Stimulated activated CD8-positive, alpha-beta memory T cell treated with anti-CD3 and anti-CD28 coated beads, Interleukin-15, amount 100 ng/mL, for 4 hours (primary cell): ENCODE results near the gene SELENOS.
A peak's percentile ranks its signal among the peaks of the same experiment; 100 is the strongest.
"Not testable (repeated sequence)": the region's sequence is repeated elsewhere in the genome, so short reads cannot be mapped to it uniquely, and the experiment has no call there.

ENCODE experiments used
- DNase-seq, 2 donors: peaks; one replicate each; pipeline ENCODE4 v3.0.0-alpha.2; 2020; ENCODE audit warnings: low read depth in 2 of 2

SELENOS gene

DNA sequence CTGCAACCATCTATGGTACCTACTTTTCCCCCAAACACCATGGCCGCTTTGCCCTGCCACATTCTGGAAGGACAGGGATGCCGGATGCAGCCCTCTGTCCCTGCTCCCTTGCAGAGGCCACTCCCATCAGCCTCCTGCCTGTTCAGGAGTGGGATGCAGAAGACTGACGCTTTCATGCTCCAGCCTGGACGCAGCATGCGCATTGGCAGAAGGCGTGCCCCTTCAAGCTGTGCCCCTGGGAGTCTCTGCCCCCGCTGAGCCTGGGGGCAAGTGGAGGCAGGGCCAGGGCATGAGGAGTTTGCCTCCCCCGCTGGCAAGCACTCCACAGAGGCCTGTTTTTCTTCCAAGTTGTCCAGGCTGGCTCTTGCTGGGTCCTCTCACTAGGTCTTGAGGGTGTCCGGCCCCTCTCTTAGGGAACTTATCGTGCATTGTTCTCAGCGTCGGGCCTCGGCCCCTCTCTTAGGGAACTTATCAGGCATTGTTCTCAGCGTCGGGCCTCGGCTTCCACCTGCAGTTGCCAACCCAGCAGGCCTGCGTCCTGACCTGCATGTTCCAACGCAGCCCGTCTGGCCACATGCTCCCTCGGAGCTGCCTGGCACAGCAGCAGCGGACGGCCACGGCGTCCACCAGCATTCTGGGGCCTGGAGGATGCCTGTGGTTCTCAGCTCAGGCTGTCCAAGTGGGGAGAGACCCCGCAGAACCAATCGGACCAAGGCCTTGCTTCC, 32.3 kb upstream of the SELENOS start:
- no peak for DNase-seq

DNA sequence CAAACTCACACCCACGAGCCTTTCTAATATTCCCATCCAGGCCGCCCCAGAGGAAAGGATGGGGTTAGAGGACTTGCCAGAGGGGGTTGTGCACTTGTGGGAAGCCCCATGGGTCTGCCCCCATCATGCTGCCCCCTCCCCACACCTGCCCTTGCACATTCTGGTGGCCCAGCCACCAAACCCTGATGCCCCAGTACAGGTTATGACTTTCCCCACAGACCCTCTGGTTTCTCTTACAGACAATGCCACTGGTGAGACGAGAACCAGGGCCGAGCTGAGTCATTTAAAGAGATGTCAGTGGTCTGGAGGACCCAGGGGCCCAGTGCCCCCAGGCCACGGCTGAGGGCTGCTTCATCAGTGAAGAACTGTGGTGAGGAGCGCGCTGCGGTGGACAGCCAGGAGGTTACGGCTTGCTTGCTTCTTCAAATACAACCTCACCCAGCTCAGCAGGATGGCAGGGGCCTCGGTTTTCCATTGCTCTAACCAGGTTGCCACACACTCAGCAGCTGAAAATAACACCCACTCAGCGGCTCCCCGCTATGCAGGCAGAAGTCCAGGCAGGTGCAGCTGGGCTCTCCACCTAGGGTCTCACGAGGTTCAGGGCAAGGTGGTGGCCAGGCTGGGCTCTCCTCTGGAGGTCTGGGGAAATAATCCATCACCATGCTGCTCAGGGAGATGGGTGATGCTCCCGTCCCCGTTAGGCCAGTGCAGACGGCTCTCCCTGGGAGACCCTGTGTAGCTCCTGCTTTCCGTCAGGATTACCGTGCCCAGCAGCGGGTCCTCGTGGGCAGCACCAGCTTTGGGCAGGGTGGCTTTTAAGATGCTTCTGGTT, 31.5 kb upstream of the SELENOS start:
- no peak for DNase-seq

DNA sequence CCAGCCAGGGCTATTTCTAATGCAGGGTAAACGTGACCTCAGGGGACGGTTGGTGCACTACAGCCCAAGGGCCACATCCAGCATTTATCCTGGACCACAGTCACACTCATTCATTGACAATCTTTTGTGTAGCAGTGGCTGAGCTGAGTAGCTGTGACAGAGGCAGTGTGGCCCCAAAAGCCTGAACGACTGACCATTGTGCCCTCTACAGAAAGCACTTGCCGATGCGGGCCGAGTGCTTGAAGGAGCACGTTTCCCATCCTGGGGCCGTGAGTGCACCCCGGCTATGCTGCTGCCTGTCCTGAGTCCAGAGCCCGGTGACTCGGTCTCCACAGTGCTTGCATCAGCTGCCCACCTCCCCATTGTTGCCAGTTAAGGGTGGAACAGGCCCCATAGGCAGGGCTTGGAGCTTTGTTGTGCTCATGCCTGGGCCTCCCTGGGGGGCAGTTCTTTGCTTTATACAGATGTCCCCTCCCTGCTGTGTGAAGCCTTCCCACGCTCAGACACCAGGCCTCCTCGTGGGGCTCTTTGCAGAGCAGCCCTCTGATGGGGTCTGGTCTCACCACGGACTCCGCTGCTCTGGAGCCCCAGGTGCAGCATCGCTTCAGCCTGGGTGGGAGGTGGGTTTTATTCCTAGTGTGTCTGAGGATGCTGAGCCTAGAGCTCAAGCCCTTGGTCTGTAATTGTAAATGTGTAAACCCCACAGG, 30.8 kb upstream of the SELENOS start:
- DNase-seq, result no peak

DNA sequence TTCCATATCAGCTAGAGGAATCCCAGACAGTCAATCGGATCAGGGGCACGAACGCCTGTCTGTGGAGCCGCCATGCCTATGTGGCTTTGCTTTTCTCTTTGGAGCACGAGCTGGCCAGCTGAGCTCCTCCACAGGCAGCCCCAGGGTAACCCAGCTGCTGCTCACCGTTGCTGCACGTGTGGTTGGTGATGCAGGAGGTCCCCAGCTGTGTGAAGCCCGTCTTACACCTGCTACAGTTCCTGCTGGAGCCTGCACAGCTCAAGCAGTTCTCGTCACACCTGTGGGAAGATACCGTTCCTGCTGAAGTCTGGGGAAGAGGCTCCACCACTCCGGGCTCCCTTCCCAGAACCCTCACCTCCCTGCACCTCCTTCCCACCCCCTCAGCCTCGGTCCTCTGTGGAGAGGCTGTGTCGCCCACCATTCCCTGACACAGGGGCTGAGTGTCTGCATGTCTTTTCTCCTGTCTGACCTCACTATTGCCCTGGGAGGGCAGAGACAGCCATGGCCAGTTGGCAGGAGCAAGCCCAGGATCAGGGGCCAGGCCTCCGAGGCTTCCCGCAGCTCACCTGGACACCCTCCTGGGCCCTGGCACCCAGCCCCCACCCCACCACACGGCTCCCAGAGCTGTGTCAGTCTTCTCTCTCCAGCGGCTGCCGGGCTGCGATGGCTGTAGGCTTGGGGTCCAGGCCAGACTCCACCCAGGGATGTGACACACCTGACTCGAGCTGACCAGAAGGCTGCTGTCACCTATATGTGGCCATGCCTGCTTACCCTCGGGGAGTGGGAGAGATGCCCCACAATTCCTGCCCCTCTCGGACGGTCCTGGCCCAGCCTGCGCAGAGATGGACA, 30.0 kb upstream of the SELENOS start:
- DNase-seq, result no peak

DNA sequence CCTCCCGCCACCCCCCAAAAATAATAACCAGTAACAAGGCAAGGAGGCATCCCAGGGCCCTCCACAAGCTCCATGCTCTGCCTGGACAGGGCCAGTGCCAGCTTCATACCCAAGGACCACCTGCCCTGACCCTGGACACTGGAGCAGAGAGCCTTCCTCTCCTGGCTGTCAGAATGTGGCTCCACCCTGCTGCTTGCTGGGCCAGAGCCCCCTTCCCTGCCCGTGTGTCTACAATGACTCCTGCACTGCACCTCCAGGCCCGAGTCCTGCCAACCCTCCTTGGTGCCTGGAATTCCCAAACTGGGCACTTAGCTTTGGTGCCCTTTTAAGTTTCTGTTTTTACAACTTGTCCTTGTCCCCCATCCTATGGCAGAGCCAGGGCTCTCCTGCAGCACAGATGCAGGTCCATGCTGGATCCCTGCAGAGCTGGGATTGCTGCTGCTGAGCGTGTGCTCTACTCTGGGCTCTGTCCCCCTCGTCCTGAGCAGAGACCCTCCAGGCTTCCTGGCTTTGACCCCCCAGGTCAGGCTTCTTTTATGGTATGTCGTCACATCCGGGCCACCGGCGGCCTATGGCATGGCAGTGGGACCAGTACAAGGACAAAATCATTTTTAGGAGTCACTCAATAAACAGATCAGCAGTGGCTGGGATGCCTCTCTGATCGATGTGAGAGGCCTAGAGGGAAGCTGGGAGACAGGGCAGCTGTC, 29.2 kb upstream of the SELENOS start:
- no peak for DNase-seq

DNA sequence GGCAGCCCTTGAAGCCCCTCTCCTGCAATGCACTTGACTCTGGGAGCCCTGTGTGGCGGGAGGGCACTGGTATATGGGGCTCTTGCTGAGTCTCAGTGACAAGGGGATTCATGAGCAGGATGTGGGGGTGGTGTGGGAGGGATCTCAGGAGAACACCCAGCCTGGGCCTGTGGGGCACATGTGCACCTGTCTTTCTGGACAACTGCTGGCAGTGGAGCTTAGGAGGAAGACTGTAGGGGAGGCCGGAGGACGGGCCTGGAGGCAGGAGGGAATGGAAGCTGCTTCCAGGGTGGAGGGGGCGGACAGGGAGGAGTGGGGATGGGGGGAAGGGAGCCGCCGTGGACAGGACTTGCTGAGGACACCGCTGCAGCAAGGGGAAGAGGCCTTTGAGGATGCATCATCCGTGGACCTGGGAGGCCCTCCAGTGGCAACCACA, 28.6 kb upstream of the SELENOS start:
- no peak for DNase-seq

DNA sequence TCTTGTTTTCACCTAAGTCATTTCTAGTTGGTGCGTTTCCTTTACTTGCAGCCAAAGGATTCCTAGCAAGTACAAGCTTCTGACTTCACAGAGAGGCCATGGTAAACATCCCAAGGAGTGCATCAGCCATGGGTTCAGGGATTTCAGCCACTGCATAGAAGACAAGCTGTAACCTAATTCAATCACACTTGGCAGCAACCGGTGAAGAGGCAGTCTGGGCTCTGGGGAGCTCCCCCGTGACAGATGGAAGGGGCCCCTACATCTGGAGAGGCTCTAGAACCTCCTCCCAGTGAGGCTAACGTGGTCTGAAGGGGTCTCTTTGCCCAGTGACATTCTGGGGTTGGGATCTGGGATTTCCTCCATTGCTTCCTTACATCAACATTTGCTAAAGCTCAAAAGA, 26.1 kb upstream of the SELENOS start:
- no peak for DNase-seq

DNA sequence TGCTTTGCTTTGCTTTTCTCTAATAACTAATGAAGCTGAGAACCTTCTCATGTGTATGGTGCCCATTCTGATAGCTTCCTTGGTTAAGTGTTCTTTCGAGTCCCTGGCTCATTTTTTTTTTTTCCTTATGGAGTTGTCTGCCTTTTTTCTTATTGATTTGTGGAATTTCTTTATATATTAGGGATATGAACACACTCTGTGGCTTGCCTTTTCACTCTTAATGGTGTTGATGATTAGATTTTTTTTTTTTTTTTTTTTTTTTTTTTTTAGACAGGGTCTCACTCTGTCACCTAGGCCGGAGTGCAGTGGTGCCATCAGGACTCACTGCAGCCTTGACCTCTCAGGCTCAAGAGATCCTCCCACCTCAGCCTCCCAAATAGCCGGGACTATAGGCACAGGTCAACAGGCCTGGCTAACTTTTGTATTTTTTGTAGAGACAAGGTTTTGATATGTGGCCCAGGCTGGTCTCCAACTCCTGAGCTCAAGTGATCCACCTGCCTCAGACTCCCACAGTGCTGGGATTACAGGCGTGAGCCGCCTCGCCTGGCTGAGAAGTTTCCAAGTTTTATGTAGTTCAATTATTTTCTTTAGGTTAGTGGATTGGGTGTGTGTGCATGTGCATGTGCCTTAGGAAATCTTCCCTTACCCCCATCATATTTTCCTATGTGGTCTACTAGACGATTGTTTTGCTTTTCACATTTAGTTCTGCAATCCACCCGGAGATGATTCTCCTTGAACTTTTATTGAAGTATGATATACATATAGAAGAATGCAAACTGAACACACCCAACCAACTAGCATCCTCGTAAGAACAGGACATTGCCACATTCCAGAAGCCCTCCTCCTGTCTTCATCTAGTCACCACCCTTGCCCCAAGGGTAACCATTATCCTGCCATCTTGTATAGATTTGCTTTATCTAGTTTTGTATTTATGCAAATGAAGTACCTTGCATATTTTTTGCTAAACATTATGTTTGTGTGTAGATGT, 19.4 kb upstream of the SELENOS start:
- no peak for DNase-seq

DNA sequence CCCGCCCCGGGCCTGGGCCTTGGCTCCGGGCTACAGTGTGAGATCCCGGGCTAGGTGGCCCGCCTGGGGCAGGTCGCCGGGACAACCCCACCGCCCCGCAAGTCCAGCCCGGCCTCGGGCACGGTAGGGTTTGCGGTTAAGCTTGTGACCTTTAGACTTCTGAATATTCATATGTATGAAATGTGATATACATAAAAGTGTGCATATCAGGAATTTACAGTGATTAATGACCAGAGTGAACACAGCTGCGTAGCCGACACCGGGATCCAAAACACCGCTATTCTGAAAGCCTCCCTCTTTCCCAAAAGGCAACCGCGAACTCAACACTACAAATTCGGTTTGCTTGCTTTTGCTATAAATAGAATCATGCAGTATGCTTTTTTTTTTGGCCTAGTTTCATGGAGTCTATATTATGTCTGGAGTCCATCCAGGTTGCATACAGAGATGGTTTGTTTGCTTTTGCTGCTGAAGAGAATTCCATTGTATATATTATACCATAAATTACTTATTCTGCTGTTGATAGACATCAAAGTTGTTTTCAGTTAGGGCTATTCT, 18.4 kb upstream of the SELENOS start:
- DNase-seq, result no peak

DNA sequence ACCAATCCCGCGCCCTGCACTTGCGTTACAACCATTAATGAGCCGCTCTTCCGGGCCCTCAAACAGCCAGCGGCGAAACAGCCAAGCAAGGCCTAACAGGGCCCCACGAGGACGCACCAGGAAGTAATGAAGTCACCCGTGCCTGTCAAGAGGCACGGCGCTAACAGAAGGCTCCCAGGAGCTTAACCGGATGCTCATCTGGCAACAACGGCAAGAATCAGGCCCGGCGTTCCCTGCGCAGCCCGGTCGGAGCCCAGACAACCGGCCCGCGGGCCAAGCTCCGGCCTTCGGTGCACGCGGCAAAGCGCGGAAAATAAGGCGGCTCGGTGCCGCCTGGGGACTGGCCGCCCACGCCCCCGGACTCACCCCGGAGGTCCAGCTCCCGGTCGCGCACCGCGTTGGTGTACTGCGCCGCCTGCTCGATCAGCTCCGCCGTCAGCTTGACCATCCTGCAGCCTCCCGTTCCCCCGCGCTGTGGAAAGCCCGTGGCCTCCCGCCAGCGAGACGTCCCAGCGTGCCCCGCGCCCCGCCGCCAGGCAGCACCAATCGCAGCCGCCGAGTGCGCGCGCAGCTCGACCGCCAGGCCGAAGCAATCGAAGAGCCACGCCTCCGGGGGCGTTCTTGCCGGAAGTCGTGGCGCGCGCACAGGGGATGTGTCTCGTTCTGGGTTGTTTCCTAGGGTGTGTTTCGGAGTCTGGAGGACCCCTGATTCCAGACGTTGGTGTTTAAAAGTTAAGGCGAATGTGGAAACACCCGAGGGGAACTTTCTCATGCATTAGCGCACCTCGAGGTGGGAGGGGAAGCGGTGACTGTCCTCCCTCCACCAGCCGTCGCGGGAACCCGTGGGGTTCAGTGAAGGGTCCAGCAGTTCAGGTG, 17.7 kb upstream of the SELENOS start, which contains the start of gene SNRPA1:
Gene SNRPA1 (minus strand): TSS at position 518 of the 876 bp plus-strand sequence. CDS start 70 bp downstream, at position 448.
- DNase-seq, result peak; percentile 92 to 94

DNA sequence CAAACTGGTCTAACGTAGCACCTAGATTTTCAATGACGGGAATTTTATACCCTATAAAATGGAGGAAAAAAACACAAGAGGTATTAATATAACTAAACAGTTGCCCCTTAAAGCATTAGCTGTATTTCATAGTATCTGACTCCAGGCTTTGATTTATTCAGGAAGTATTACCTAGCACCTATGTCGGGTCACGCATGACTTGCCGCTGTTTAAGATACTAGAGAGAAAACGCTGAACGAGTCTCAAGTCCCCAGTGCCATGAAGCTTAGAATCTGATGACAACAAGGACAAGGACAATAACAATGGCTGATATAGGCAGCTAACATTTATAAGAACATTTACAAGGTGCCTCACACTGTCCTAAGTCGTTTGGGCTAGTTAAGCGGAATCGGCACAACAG, 15.8 kb upstream of the SELENOS start:
- DNase-seq, result no peak

DNA sequence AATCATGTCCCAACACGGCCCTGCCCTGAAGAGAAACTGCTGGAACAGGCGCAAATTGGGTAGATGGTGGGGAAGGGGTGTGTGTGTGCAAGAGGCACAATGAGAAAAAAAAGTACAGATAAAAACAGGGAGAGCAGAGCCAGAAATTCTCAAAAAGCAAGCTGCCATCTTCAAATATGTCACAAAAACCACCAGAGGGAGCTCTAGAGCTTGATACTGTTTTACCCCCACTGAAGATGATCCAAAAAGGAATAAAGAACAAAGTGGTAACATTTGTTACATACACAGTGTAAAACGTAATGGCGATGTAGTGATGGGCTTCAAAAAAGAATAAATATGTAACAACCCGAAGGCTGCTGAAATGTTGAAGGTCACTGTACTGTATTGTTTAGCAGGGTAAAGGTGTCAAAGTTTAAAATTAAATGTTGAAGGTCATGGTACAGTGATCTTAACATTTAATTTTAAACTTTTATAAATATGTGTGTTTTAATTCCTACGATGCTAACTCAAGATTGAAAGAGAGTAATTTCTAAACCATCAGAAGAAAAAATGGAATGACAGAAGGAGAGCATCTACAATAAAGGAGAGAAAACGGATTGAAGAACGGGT, 11.7 kb upstream of the SELENOS start:
- no peak for DNase-seq

DNA sequence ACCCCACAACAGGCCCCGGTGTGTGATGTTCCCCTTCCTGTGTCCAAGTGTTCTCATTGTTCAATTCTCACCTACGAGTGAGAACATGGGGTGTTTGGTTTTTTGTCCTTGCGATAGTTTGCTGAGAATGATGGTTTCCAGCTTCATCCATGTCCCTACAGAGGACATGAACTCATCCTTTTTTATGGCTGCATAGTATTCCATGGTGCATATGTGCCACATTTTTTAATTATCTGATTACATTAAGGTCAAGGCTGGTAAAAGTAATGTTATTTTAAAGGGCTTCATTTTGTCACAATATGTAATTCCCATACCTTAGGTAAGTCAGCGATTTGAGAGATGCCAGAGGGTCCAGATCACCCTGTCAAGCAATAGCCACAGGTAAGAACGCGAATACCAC, 10.1 kb upstream of the SELENOS start:
- not testable (repeated sequence) for DNase-seq

DNA sequence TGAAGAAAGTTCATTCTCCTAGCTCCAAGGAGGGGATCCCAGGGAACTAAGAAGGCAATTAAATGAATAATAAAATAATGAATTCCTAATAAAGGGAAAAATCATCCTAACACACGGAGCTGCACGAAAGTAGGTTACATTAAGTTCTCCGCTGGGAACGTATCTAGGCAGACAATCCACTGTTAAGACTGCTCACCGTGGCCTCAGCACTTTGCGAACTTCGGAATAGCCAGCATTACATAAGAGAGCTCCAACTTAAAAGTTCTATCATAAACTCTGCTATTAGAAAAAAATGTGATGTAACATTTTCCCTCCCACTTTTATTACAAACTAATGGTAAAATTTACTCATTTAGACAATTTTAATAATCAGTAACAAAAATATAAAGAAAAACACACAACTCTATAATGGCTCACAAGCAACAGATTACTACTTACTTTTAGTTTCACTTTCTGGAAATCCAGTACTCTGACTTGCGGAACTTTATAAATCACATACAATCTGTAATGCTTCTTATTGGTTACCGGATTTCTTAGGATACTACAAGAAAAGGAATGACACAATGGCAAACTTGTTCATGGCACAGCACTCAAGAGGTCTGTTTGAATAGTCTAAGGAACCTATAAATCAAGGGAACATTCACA, 9.3 kb upstream of the SELENOS start:
- DNase-seq, result no peak

DNA sequence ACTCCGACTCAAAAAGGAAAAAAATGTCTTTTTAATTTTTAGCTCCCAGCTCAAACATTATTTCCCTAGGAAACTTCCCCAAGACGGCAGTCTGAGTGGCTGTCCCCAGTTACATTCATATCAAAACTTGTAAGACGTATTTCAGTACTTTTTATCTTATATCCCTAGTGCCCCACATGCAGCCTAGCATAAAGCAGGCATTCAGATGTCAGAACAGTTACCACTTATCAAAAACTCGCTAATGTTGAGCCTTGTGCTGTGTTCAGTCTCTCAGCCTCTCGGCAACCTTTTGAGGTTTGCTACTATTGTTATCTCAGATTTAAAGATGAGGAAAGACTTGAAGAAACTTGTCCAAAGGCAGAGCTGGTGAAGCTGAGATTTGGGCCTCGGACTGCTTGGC, 6.6 kb upstream of the SELENOS start:
- no peak for DNase-seq

DNA sequence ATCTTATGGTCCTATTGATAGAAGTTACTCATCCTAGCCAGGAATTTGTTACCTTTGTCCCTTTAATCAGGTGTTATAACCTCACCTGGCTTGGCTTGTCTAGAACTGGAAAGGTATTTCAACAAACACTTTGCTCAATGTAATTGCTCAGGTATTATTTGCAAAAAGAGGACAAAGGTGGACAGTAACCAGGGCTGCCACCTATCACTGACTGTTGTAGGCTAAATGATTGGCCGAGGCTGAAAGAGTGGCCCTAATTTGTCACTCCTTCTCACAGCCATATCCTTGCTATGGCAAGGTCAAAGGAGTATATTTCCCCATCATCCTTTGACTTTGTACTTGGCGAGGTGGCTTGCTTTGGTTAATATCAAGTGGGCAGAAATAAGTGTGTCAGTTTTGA, 2.7 kb upstream of the SELENOS start:
- DNase-seq, result no peak

DNA sequence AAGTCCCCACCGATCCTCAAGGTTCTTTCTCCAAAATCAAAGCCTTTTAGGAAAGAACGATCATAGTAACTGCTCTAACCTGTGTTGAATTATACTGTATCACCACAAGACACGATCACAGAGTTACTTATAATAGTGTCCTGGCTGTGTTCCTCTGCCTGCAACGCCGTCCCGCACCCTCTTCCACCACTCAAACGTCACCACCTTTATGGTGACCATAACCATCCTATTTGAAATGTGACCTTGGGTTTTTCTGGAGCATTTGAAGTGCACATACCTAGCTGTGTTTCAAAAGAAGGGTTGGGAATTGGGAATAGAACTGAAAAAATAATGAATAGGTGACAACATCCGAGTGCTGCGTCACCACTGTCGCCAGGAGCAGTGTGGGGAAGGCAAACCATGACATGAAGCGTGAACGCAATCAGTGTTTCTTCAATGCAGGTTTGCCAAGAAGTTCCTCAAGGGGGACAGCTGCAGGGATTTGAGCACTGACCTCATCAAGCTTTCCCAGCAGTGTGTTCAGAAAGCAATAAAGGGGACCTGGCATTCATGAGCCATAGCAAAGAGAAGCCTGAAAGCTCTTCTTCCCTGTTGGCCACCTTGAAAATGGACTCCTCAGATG, 769 bp upstream of the SELENOS start:
- DNase-seq, result no peak
